Gastrocnemius medialis (tissue), 4 donors: ENCODE measurements around the gene WWOX.

Experiments
- CTCF ChIP-seq, 5 experiments: fragments of 450-650 bp in 3 of 5; fragments of 200-600 bp in 2 of 5; sonication (generic) in 2 of 5; IDR thresholded peaks in 4 of 5; conservative IDR thresholded peaks in 1 of 5; 1 replicate in 4 of 5; 2 replicates in 1 of 5; pipeline ENCODE4 v1.5.1; 2016 to 2019; ENCODE audit warnings: antibody characterized with exemption in 5 of 5, mild to moderate bottlenecking in 3 of 5, moderate library complexity in 3 of 5
- POLR2A ChIP-seq, 2 donors: fragments of 450-650 bp; IDR thresholded peaks; one replicate each; pipeline ENCODE4 v1.6.1; 2017; ENCODE audit warnings: antibody characterized with exemption in 2 of 2, mild to moderate bottlenecking in 2 of 2, moderate library complexity in 2 of 2

DNA sequence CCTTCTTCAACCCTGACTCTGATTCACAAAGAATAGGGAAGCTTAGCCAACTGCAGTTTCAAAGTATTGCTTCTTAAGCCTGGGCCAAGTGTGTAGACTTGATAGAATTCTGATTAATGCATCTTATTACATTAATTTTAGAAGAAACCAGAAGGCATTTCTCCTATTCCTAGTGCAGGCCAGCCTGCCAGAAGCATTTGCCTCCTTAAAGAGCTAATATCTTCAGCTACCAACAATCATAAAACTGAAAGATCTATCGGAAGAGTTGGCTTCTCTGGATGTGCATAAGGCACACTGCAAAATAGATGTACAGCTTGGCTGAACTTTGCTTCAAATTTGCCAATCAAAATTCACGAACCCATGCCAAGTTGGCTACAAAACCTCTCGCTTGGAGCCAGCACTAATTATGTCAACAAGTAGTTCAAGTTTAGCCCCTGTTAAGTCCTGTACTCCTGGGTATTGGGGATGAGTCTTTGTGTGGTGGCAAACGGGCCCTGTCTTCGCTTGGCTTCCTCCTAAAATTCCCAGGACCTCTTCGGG, 717.8 kb downstream of the WWOX start:
- TF ChIP-seq CTCF (IDR thresholded peaks at IDR 0.05 in 4 of 5, conservative IDR thresholded peaks at IDR 0.05 in 1 of 5) (no peak), POLR2A (IDR thresholded peaks at IDR 0.05) (no peak)
